T1000 (cell line): ENCODE measurements around the gene KAZN.
"Not testable (repeated sequence)": the region's sequence is repeated elsewhere in the genome, so short reads cannot be mapped to it uniquely, and the experiment has no call there.

Source experiments
- DNase-seq: peaks from one replicate; lab custom pipeline; 2025; ENCODE audit warnings: mixed read lengths; lab: John Stamatoyannopoulos, UW

Gene KAZN

DNA sequence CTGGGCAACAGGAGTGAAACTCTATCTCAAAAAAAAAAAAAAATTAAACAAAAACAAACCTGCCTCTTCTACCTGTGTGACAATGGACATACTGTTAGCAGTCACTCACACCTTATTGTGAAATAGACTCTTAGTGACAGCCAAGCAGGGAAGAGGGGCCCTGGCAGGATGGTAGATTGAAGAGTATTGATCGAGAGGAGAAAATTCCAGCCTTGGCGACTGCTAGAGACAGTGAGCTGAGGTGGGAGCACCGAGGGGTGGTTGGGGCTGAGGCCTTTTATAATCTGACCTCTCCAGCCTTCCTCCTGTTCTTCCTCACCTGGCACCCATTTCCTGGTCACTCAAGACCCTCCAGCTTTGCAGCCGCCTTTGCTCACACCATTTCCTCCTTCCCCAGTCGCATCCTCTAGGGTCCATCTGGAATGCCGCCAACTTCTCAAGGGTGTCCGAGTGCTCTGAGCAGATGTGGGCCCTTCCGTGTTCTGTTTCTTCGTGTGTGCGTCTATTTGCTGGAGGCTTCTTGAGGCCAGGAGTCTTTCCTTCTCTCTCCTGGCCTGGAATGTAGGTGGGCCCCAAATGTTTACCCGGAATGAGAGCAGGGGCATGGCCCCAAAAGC lies 358.2 kb downstream of the KAZN start:
- no peak for DNase-seq

- DNase-seq: no peak
These were observed 359.1 kb downstream of the KAZN start for GRCh38 chr1:14957375-14958098.

DNA sequence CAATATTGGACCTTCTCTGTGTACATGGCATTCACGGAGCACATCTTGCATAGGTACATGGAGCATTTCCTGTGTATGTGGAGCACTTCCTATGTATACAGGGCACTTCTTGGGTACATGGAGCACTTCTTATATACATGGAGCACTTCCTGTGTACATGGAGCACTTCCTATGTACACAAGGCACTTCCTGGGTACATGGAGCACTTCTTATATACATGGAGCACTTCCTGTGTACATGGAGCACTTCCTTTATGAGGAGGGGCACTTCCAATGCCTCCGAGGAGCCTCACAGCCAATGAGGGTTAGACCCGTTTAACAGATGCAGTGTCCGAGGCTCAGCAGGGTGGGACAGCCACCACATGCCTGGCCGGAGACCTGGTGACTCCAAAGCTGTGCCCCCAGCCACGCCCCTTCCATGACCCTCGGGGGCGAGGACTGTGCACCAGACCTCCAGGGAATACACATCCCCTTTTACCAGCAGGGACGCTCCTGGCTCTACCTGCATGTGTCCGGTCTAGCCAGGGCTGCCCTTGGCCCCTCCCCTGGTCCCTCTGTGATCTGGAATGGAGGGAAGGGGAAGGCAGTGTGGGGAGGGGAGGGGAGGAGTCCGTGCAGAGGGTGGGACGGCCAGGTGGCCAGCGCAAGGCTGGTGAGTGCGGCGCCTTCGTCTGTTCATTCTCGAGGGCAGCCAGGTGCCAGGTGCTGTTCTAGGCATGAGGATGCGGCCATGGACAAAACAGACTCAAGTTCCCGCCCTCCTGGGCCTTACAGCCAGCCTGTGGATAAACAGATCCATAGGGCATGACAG lies 360.0 kb downstream of the KAZN start:
- DNase-seq: no peak

GRCh38 chr1:14959059-14959694 lies 360.7 kb downstream of the KAZN start:
- no peak for DNase-seq

GRCh38 chr1:14961661-14962267 lies 363.3 kb downstream of the KAZN start:
- DNase-seq: no peak

- no peak for DNase-seq
These were observed 363.9 kb downstream of the KAZN start for GRCh38 chr1:14962407-14962806.

DNA sequence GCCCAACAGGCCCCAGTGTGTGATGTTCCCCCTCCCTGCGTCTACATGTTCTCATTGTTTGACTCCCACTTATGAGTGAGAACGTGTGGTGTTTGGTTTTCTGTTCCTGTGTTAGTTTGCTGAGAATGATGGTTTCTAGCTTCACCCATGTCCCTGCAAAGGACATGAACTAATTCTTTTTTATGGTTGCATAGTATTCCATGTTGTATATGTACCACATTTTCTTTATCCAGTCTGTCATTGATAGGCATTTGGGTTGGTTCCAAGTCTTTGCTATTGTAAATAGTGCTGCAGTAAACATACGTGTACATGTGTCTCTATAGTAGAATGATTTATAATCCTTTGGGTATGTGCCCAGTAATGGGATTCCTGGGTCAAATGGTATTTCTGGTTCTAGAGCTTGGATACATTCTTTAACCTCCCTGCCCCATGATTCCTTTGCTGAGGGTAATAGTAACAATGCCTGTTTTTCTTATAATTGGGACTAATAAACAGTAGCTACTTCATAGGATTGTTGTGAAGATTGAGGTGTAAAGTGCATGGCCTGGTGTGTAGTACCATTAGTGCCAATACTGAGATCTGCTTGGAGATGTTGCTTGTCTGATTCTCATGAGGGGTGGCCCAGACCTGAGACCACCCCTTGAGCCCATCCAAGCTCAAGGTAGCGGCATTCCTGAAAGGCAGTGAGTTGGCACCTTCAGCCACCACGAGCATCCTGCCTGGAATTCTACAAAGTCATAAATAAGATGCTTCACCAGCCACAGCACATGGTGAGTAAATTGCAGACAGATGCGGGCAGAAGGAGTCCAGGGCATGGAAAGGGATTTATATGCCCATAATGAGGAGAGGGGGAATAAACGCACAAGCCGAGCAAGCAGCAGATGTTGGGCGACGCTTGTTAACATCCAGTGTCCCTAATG lies 365.6 kb downstream of the KAZN start:
- not testable (repeated sequence) for DNase-seq

DNA sequence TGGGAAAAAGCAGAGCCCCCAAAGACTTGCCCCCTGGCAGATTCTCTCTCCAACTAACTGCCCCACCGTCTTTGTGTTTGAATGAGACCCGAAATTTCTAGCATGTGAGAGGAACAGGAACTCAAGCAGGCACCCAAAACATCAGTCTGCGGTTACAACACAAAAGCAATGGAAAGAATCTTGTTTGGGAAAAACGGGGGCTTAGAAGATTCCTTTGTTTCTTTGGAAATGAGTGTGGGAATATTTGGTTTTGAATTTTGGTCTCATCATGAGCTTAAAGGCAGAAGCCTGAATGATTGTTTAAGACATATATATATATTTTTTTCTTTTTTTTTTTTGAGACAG lies 366.2 kb downstream of the KAZN start:
- no peak for DNase-seq

DNA sequence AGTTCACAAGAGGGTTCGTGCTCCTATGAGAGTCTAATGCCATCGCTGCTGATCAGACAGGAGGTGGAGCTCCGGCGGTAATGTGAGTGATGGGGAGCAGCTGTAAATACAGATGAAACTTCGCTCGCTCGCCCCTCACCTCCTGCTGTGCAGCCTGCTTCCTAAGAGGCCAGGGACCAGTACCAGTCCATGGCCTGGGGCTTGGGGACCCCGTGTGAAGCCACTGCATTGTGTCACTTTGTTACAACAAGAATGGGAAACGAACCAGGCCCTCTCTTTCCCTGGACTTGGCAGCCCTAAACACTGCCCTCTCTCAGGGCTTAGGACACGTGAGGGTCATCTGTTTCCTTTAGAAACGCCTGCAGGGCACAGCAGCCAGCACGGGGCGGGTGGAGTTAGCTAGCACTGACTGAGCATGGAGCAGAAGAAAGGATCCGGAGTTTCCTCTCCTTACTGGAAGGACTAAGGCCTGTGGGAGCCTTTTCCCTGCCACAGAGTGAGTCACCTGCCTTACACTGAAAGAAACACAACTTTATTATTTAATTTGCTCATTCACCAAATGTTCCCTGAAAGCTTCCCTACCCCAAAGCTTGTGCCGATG lies 369.9 kb downstream of the KAZN start:
- DNase-seq: peak; percentile 70

- no peak for DNase-seq
These were observed 370.5 kb downstream of the KAZN start for GRCh38 chr1:14969006-14969405.

DNA sequence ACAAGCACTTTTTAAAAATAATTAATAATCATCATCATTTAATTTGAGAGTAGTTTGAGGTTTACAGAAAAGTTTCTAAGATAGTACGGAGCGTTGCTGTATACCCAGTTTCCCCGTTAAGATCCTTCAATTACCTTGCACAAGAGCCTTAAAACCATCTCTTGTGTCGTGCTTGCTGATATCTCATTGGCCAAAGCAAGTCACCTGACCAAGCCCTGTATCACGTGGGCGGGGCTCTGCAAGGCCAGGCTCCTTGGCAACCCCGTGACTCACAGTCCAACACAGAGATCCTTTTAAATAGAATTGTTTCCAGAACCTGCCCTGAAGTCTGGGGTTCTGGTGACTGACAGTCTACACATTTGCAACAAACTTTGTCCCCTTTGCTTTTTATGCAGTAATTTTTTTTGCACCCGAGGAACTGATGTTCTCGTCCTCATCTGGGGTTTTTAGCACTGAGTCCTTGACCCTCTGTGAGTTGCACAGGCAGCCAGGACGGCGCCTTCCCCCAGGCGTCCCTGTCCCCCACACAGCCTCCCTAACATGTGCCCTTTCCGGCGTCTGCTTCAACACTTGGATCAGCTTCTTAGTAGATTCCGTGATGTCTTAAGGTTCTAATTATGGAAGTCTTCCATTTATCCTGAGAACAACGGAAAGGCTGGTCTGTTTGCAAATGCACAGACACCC lies 371.8 kb downstream of the KAZN start:
- peak; percentile 76 for DNase-seq

DNA sequence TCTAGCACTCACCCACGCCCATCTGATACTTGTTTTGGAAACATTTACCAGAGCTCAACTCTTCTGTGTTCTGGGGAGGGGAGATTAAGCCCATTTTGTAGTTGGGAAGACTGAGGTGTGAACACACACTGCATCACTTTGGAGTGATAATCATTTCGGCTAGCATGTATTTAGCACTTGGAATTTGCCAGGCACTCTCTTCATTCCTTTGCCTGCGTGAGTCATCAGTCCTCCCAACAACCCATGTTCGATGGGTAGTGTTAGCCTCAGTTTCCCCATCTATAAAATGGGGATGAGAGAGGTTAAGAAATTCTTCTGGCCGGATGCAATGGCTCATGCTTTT lies 372.3 kb downstream of the KAZN start:
- DNase-seq: no peak

DNA sequence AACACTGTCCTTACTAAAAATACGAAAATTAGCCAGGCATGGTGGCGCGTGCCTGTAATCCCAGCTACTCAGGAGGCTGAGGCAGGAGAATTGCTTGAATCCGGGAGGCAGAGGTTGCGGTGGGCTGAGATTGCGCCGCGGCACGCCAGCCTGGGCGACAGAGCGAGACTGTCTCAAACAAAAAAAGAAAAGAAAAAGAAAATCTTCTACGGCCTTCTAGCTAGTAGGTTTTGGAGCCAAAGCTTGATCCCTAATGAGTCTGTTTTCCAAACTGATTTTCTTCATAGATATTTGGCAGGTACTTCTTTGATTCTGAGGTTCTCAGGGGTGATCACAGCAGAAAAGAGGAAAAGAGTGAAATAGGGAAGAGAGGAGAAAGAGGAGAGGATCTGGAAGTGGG lies 372.7 kb downstream of the KAZN start:
- no peak for DNase-seq

- DNase-seq: no peak
These were observed 373.6 kb downstream of the KAZN start for GRCh38 chr1:14972107-14972506.

- DNase-seq: no peak
These were observed 375.3 kb downstream of the KAZN start for GRCh38 chr1:14973773-14974172.

- DNase-seq: no peak
These were observed 375.9 kb downstream of the KAZN start for GRCh38 chr1:14974361-14974760.

DNA sequence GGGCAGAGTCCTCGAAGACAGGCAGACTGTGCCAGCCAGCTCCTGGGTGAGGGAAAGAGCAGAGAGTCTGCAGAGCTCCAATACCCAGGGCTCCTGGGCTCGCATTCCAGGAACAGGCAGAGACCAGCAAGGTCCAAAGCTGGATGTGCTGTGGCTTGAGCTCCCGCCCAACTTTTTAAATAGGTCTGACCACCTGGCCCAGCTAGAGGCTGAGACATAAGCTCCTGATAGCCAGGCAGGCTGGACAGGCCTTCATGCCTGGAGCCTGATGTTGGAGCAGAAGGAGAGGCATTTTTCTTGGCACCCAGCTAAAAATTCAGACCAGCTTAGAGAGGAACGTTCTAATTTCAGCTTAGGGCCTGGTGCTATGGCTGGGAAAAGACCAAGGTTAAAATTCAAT lies 376.6 kb downstream of the KAZN start:
- no peak for DNase-seq

GRCh38 chr1:14976256-14976655 lies 377.8 kb downstream of the KAZN start:
- no peak for DNase-seq

GRCh38 chr1:14977338-14977931 lies 378.9 kb downstream of the KAZN start:
- no peak for DNase-seq
